ENCODE data around the gene RGS19.
A peak's percentile ranks its signal among the peaks of the same experiment; 100 is the strongest.

The RGS19 gene

GRCh38 chr20:64062596-64063388 lies 16.5 kb downstream of the RGS19 start, which contains the start of gene TCEA2:
TSS of gene TCEA2 (plus strand) at chr20:64063198. CDS start at chr20:64063313, 115 bp downstream.
- DNase-seq = peak; percentile 97

- DNase-seq = no peak
These were observed 17.1 kb downstream of the RGS19 start for GRCh38 chr20:64062276-64062595.

DNA sequence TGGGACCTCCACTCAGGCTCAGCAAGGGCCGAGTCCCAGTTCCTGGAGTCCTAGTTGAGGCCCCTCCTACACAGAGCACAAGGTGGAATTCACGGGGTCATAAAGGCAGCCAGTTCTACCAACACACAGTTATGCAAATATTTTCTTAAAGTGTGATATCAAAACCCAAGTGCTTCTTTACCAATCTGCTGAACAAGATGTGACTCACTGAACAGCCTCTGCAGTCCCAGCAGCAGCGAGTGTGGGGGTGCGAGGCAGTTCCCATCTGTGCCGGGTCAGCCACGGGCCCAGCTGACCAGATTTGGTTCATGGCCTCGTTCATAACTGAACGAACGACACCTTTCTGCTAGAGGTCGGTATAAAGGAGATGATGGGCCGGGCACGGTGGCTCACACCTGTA lies 20.8 kb downstream of the RGS19 start:
- DNase-seq = no peak

DNA sequence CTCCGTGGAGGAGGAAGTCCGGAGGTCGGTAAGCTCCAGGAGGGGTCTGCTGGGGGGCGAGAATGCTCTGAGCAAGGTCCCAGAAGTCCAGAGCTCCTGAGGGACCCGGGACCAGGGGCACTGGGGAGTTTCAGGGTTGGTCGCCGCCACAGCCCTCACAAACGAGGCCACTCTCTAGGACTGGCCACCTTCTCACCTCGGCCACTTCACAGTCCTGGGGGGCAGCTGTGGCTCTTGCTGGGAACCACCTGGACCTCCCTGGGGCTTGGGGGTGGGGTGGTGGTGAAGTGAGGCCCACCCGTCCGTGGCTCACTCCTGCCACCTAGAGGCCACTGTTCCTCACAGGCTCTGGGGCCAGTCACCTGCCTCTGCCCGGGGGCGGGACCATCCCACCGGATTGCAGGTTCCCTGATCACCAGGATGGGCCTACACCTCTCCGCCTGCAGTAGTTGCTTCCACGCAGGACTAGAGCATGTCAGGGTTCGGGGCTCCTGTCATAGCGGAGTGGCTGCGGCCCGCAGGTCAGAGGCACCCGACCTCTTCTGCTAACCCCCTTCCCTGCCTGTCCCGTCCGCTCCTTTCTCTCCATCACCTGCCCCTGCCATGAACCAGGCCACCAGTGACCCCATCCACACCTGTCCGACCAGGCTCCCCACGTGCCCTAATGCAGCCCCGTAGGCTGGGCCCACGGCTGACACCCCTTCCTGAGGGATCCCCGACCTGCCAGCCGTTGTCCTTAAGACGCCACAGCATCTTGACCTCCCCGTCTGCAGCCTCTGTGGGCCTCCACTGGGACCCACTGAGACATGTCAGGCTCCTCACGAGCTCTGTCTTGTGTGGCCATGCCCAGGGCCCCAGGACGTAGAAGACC lies 21.5 kb downstream of the RGS19 start:
- peak; percentile 70 for DNase-seq

DNA sequence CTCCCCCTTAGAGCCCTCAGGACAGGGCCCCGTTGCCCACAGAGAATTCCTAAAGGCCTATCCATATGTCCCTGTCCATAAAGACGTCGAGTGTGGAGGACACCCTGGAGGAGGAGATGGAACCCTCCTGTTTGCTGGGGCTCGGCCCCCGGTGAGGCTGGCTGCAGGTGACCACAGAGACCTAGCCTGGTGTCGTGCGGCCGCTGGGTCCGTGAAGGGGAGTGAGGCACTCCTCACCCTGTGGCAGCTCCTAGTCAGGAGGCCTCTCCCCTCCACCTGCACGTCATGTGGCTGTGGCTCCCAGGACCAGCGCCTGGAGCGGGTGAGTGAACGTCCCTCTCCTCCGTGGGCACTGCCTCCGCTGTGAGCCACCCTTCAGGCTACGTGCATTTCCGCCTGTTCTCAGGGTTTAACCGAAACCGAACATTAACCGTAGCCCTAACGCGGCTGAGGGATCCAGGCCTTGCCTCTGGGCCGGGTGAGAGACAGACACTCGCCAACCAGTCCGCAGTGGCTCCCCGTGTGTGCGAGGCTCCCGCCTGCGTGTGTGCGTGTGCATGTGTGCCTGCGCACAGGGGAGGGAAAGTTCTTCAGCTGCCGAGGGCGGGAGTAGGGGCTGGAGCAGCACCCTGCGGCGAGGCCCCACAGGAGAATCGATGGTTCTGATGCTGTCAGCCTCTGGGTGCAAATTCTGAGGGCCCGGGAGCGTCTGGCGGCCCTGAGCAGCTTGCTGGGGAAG lies 22.3 kb downstream of the RGS19 start:
- no peak for DNase-seq

DNA sequence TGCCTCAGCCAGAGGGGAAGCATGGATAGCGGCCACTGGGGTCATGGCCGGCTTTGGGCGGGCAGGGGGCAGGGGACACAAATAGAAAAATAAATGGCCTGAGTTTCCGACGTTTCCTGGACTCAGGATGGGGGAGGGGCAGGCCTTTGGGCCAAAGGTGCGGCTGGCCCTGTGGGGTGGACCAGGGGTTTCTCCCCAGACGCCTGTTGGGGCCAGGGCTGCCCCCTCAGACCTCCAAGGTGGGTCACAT lies 22.8 kb downstream of the RGS19 start:
- no peak for DNase-seq

DNA sequence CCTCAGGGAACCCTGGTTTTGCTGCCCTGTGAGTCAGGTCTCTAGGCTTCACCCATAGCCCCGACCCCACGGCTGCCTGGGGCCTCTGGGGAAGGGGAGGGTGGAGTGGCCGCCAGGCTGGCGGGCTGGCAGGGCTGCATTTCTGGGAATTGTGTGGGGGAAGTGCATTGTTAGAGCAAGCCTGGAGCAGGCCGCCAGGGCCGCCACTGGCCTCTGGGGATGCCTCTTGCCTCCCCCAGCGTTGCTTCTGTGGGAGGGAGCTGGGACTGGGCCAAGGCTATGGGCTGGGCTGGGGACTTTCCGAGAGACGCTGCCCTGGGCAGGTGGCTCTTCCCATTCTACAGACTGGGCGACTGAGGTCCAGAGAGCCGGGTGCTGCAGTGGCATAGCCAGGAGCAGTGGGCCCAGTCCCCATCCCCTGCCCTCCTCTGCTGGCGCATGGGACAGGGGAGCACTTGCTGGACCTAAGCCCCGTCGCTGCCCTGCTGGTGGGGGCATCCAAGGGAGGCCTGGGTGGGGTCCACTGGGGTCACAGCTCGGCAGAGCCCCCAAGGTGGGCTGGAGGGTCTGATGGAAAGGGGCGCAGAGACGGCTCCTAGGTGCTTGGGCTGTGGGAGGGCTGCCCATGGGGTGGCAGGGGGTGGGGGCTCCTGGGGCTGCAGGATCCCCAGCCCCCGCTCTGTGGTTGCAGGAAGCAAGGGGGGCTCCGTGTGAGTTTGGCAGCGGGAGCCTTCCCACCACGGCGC lies 23.3 kb downstream of the RGS19 start:
- peak; percentile 51 for DNase-seq

- DNase-seq = no peak
These were observed 23.9 kb downstream of the RGS19 start for GRCh38 chr20:64055396-64055892.

GRCh38 chr20:64053841-64054661 lies 25.3 kb downstream of the RGS19 start:
- DNase-seq = no peak

DNA sequence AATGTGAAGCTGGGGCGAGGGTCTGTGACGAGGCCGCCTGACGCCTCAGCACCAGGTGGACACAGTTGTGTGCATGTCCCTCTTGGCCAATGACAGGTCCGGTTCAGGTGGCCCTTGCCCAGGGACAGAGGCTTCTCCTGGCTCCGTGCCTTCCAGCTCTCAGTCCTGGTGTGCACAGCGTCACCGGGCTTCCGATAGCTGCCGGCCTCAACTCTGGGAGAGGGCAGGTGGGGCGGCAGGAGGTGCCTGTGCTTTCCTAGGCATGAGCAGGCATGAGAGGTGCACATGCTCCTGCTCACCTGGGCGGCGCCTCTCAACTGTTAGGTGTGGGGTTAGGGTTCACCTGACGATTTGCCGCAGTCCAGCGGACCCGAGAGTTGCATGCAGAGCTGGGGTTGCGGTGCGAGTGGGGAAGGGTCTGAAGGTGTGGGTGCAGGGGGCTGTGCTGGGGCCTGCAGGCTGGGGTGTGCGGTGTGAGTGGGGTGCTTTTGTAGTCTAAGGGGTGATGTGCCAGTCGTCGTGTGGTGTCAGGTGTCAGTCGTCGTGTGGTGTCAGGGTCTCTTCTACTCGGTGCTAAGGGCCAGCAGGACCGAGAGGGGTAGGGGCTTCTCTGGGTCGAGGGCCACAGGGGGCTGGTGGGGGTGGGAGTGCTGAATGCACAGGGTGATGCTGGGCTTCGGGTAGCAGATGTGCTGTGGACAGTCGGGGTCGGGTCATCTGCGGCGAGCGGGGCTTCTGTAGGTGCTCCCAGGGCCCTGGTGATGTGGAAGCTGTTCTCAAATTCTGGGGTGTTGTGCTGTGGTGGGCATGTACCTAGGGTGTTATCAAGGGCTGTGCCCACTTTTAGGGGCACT lies 26.1 kb downstream of the RGS19 start:
- peak; percentile 57 for DNase-seq

- no peak for DNase-seq
These were observed 27.0 kb downstream of the RGS19 start for GRCh38 chr20:64052326-64052722.

GRCh38 chr20:64051561-64052325 lies 27.6 kb downstream of the RGS19 start:
- DNase-seq = no peak

DNA sequence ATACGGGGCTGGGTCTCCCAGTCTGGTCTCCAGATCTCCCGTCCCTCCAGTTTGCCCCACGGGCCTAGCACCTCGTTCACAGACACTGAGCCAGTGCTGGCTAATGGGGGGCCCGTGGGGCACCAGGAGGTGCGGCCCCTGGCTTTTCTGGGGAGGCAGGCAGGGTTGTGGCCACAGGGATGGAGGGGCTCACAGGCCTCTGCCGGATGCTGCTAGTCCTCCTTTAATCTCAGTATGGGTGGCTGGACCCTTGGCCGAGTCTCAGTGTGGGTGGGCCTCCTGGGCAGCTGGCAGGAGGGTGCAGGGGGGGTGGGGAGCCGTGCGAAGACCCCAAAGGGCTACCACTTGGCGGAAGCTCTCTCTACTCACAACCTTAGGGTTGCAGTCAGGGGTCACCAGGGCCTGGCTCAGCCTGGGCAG lies 28.3 kb downstream of the RGS19 start:
- no peak for DNase-seq

DNA sequence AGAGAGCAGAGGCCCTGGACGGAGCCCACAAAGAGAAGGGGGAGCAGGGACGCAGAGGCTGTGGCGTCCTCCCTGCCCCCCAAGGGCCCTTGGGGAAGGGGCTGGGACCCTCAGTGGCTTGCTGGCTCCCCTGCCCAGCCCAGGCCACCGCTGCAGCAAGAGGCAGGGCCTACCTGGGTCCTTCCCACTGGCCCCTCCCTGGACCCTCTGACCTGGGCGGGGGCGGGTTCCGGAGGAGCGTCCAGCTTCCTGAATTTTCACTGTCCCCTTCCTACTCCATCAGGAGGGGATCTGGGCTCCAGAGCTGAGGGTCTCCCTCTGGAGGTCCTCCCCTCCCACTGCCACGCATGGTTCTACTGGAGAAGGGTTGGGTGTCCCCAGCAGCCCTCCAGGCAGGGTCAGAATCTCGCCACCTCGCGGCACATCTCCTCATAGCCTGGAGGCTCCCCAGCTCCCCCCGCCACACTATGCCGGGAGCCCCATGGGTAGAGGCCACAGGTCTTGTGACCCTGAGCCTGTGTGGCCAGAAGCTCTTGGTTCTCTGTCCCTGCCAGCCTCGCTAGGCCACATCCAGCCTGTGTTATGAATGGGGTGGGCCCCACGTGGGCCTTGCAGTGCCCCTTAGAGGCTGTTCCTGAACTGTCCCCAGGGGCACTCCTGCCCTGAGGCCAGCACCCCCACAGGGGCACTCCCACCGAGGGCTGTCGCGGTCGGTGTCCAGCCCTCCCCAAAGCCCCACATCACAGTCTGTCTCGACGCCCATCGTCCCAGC lies 28.9 kb downstream of the RGS19 start:
- no peak for DNase-seq

GRCh38 chr20:64049878-64050260 lies 29.4 kb downstream of the RGS19 start:
- peak; percentile 53 for DNase-seq

- DNase-seq = no peak
These were observed 30.0 kb downstream of the RGS19 start, which contains the start of gene SOX18 for GRCh38 chr20:64049060-64049877. TSS of gene SOX18 (minus strand) at chr20:64049639. CDS start at chr20:64049516, 123 bp downstream.

DNA sequence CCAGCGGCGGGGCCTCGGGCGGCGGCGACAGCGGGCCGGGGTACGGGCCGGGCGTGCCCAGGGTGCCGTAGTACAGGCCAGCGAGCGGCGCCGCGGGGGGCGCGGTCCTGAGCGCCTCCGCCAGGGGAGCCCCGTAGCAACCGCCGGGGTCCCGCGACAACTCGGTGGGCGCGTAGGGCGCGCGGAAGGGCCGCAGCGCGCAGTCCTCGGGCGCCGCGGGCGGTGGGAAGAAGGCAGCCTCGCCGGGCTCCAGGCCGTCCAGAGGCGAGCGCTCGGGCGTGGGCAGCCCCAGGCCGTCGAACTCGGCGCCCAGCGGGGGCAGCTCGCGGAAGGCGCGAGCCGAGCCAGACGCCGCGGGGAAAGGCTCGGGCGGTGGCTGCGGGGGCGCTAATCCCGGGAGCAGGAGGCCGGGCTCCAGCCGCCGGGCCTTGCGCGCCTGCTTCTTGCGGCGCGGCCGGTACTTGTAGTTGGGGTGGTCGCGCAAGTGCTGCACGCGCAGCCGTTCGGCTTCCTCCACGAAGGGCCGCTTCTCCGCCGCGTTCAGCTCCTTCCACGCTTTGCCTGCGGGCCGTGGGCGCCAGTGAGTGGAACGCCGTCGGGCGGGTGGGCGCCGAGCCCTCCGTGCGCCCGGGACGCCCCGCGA lies 30.8 kb downstream of the RGS19 start:
- no peak for DNase-seq

DNA sequence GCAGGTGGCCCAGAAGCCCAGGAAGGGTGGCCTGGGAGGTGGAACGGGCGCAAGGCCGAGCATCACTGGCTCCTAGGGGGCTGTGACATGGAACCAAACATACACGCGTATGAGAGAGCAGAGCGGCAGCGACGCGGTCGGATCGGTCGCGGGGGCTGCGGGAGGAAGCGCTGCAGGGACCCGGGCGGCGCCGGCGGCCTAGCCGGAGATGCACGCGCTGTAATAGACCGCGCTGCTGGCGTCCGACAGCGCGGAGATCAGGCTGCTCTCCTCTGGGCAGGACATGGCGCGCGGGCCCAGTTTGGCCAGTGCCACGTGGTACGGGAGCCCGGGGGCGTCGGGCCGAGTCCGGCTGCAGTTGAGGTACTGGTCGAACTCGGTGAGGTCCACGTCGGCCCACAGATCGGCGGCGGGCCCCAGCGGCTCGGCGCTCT lies 31.3 kb downstream of the RGS19 start:
- no peak for DNase-seq

All from NCI-H2171 (cell line).